ENCODE measurements around the gene FANCI.

The FANCI gene

GRCh38 chr15:89201465-89202005 is 42.2 kb upstream of the FANCI start:
- Histone ChIP-seq H4K20me1 (no peaks in the 10 kb centered on the region), H3K4me2 (no peak overlapping the region), H3K9ac (no peak overlapping the region), H3K27me3 (no peaks in the 10 kb centered on the region), H3K9me3 (no peaks in the 10 kb centered on the region), H3K4me3 (no peak overlapping the region), H3K4me1 (peaks cover 9% of the 10 kb centered on the region), H3K27ac (no peak overlapping the region), H3K36me3 (peaks cover 30% of the 10 kb centered on the region)
- no peak for TF ChIP-seq Cebpa-rat (IDR thresholded peaks at IDR 0.05)

- no peak overlapping the region for H3K4me2 ChIP-seq
- H4K20me1 ChIP-seq, result no peaks in the 10 kb centered on the region
- no peak overlapping the region for H3K9ac ChIP-seq
- no peak for TF ChIP-seq Cebpa-rat (IDR thresholded peaks at IDR 0.05)
- peaks cover 16% of the 10 kb centered on the region for H3K4me1 ChIP-seq
- H3K4me3 ChIP-seq, result no peak overlapping the region
- no peaks in the 10 kb centered on the region for H3K9me3 ChIP-seq
- H3K27me3 ChIP-seq, result no peaks in the 10 kb centered on the region
- H3K36me3 ChIP-seq, result peaks cover 19% of the 10 kb centered on the region; the same call in 1 of the 2 replicates
- no peak overlapping the region for H3K27ac ChIP-seq
These were observed 40.0 kb upstream of the FANCI start for GRCh38 chr15:89203705-89204273.

DNA sequence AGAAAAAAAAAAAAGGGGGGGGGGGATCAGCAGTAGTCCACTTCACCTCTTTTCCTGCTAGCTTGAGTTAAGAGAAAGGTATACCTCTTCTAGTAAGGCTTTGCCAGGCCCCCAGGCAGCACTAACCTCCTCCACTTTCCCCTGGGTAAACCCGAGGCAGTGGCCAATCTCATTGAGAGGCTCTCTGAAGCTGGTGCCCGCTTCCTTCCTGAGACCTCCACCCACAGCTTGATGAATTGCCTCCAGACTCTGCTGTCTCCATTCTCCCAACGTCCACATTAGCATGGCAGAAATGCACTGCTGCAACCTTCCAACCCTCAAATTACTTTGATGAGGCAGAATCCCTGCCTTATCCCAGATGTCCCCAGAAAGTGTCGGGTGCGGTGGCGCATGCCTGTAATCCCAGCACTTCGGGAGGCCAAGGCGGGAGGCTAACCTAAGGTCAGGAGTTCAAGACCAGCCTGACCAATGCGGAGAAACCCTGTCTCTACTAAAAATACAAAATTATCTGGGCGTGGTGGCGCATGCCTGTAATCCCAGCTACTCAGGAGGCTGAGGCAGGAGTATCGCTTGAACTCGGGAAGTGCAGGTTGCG is 37.7 kb upstream of the FANCI start:
- TF ChIP-seq Cebpa-rat (IDR thresholded peaks at IDR 0.05), result no peak
- Histone ChIP-seq H4K20me1 (no peaks in the 10 kb centered on the region), H3K27me3 (no peaks in the 10 kb centered on the region), H3K4me1 (peaks cover 16% of the 10 kb centered on the region), H3K9me3 (no peaks in the 10 kb centered on the region), H3K4me3 (no peak overlapping the region), H3K9ac (no peak overlapping the region), H3K36me3 (peaks cover 2% of the 10 kb centered on the region; the same call in 1 of the 2 replicates), H3K4me2 (peak overlapping the region; percentile 24; the same call in 1 of the 2 replicates), H3K27ac (no peak overlapping the region)

DNA sequence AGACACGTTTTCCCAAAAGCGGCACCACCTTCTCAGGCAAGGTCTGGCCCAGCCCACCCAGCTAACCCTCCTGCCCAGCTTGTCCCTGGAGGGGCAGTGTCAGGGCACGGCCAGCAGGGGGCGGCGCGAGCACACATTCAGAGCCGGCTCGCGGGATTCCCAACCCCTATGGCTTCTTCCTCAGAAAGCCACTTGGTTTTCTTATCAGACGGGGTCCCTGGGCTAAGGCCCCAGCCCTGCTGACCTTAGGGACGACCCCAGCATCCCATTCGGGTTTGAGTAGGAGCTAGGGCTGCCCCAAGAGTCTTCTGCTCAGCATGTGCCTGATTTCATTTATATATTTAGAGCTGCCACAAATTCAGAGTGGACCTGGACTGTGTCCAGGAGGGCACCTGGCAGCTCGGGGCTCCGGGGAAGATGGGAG is 36.9 kb upstream of the FANCI start:
- Histone ChIP-seq H3K4me2 (no peak overlapping the region; the same call in 1 of the 2 replicates), H3K9ac (no peak overlapping the region), H3K27ac (no peak overlapping the region), H3K9me3 (no peaks in the 10 kb centered on the region), H4K20me1 (no peaks in the 10 kb centered on the region), H3K4me3 (no peak overlapping the region), H3K4me1 (peaks cover 16% of the 10 kb centered on the region), H3K36me3 (no peaks in the 10 kb centered on the region), H3K27me3 (no peaks in the 10 kb centered on the region)
- TF ChIP-seq Cebpa-rat (IDR thresholded peaks at IDR 0.05), result no peak

- Histone ChIP-seq H3K4me3 (no peak overlapping the region), H3K36me3 (no peaks in the 10 kb centered on the region), H4K20me1 (no peaks in the 10 kb centered on the region), H3K27ac (no peak overlapping the region), H3K4me2 (no peak overlapping the region), H3K9ac (no peak overlapping the region), H3K9me3 (no peaks in the 10 kb centered on the region), H3K27me3 (no peaks in the 10 kb centered on the region), H3K4me1 (peaks cover 16% of the 10 kb centered on the region)
- TF ChIP-seq Cebpa-rat (IDR thresholded peaks at IDR 0.05), result no peak
These were observed 35.5 kb upstream of the FANCI start for GRCh38 chr15:89208256-89208655.

DNA sequence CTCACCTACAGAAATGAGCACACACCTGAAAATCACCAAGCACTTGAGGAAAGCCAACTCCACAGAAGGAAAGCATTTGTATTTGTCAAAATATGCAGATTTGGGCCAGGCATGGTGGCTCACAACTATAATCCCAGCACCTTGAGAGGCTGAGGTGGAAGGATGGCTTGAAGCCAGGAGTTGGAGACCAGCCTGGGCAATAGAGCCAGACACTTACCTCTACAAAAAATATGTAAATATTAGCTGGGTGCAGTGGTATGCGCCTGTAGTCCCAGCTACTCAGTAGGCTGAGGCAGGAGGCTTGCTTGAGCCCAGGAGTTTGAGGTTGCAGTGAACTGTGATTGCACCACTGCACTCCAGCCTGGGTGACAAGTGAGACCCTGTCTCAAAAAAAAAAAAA is 34.7 kb upstream of the FANCI start:
- no peaks in the 10 kb centered on the region for H3K9me3 ChIP-seq
- H3K27me3 ChIP-seq, result no peaks in the 10 kb centered on the region
- H3K9ac ChIP-seq, result no peak overlapping the region
- H3K36me3 ChIP-seq, result no peaks in the 10 kb centered on the region
- no peak overlapping the region for H3K27ac ChIP-seq
- H4K20me1 ChIP-seq, result no peaks in the 10 kb centered on the region
- no peak overlapping the region for H3K4me2 ChIP-seq
- no peak for TF ChIP-seq Cebpa-rat (IDR thresholded peaks at IDR 0.05)
- peaks cover 16% of the 10 kb centered on the region for H3K4me1 ChIP-seq
- H3K4me3 ChIP-seq, result no peak overlapping the region

GRCh38 chr15:89211678-89212170 is 32.1 kb upstream of the FANCI start:
- Histone ChIP-seq H3K4me1 (peaks cover 5% of the 10 kb centered on the region), H3K36me3 (no peaks in the 10 kb centered on the region), H3K27ac (no peak overlapping the region), H3K9ac (no peak overlapping the region), H4K20me1 (no peaks in the 10 kb centered on the region), H3K27me3 (no peaks in the 10 kb centered on the region), H3K9me3 (no peaks in the 10 kb centered on the region), H3K4me3 (no peak overlapping the region), H3K4me2 (no peak overlapping the region)
- no peak for TF ChIP-seq Cebpa-rat (IDR thresholded peaks at IDR 0.05)

GRCh38 chr15:89215627-89216026 is 28.2 kb upstream of the FANCI start:
- TF ChIP-seq Cebpa-rat (IDR thresholded peaks at IDR 0.05), result no peak
- Histone ChIP-seq H3K27me3 (no peaks in the 10 kb centered on the region), H3K36me3 (no peaks in the 10 kb centered on the region), H3K4me2 (no peak overlapping the region), H3K4me3 (no peak overlapping the region), H3K9me3 (no peaks in the 10 kb centered on the region), H3K27ac (no peak overlapping the region), H3K4me1 (no peaks in the 10 kb centered on the region), H3K9ac (no peak overlapping the region), H4K20me1 (no peaks in the 10 kb centered on the region)

- Histone ChIP-seq H3K9ac (no peak overlapping the region), H3K4me3 (no peak overlapping the region), H3K4me1 (no peaks in the 10 kb centered on the region), H3K27me3 (no peaks in the 10 kb centered on the region), H3K4me2 (no peak overlapping the region), H3K36me3 (no peaks in the 10 kb centered on the region), H4K20me1 (no peaks in the 10 kb centered on the region), H3K9me3 (no peaks in the 10 kb centered on the region), H3K27ac (no peak overlapping the region)
- TF ChIP-seq Cebpa-rat (IDR thresholded peaks at IDR 0.05), result no peak
These were observed 26.7 kb upstream of the FANCI start for GRCh38 chr15:89217031-89217430.

- Histone ChIP-seq H3K9me3 (no peaks in the 10 kb centered on the region), H3K4me1 (no peaks in the 10 kb centered on the region), H4K20me1 (no peaks in the 10 kb centered on the region), H3K9ac (no peak overlapping the region), H3K27ac (no peak overlapping the region), H3K4me3 (no peak overlapping the region), H3K27me3 (no peaks in the 10 kb centered on the region), H3K36me3 (no peaks in the 10 kb centered on the region), H3K4me2 (no peak overlapping the region)
- no peak for TF ChIP-seq Cebpa-rat (IDR thresholded peaks at IDR 0.05)
These were observed 25.9 kb upstream of the FANCI start for GRCh38 chr15:89217686-89218376.
